Measurements from ENCODE around the gene MDM2. TPM values are rescaled to one million over a fixed set of nuclear protein-coding genes. Genes with fewer than 3 reads are reported as not detected.
A peak's percentile ranks its signal among the peaks of the same experiment; 100 is the strongest.

MDM2 gene
- total RNA-seq, 1 experiment from 2014 or later = 159 TPM

DNA sequence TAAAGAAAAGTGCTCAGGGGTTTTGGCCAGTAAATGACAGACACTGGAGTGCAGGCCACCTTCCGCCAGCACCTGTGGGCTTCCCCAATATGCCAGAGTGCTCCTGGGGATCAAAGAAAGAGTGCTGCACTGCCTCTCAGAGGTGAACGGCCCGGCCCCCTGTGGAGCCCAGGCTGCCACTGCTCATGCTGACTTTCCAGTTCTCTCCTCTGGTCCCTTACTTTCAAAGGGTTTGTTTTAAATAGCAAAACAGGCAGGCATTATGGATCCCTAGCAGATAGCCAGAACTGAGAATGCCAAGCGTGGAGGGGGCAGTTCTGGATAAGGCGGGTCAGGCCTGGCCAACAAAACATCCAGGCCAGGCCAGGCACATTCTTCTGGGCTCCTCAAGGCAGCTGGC is 59.6 kb downstream of the MDM2 start:
- Histone ChIP-seq H3K14ac (ENCODE audit: insufficient read depth, low read length) (no peak overlapping the region), H3K4me1 (ENCODE audit: insufficient read depth, low read length) (no peaks in the 10 kb centered on the region; the same call in 1 of the 2 replicates), H2BK15ac (ENCODE audit: low read depth, low read length) (no peak overlapping the region), H3K79me1 (ENCODE audit: insufficient read depth, low read depth, low read length, poor library complexity, severe bottlenecking) (no peaks in the 10 kb centered on the region), H3K23me2 (ENCODE audit: insufficient read length, low read depth, low read length, poor library complexity, severe bottlenecking) (no peaks in the 10 kb centered on the region), H3K4me2 (ENCODE audit: insufficient read depth, insufficient read length, low read length) (no peak overlapping the region), H2BK5ac (ENCODE audit: insufficient read length, low read length) (no peak overlapping the region), H3K18ac (ENCODE audit: insufficient read length, low read depth, low read length) (no peak overlapping the region), H3K9ac (ENCODE audit: extremely low read depth, insufficient read length, low read length) (no peak overlapping the region), H4K20me1 (ENCODE audit: control insufficient read depth, insufficient read depth, insufficient read length) (no peaks in the 10 kb centered on the region), H3T11ph (ENCODE audit: low read length) (no peak overlapping the region), H4K5ac (ENCODE audit: insufficient read length, low read depth, low read length) (no peak overlapping the region), H2BK120ac (ENCODE audit: low read depth, low read length, poor library complexity, severe bottlenecking) (no peak overlapping the region), H2BK20ac (ENCODE audit: low read depth, low read length, poor library complexity, severe bottlenecking) (no peak overlapping the region), H2AFZ (ENCODE audit: low read length) (no peak overlapping the region), H4K8ac (replicated peaks; ENCODE audit: insufficient read length, low read depth, low read length) (no peak overlapping the region), H3K23ac (ENCODE audit: insufficient read length, low read depth, low read length) (no peak overlapping the region), H2AK5ac (ENCODE audit: insufficient read length, low read length) (no peak overlapping the region), H3K56ac (ENCODE audit: insufficient read length, low read depth, low read length) (no peak overlapping the region), H3K79me2 (ENCODE audit: insufficient read depth, low read length) (no peaks in the 10 kb centered on the region), H2BK12ac (ENCODE audit: insufficient read length, low read depth, low read length) (no peak overlapping the region), H3K27ac (ENCODE audit: insufficient read length, low read depth, low read length) (no peak overlapping the region), H3K4ac (ENCODE audit: low read depth, low read length) (no peak overlapping the region), H3K27me3 (ENCODE audit: insufficient read depth, low read length) (no peaks in the 10 kb centered on the region), H4K91ac (ENCODE audit: insufficient read length, low read depth, low read length) (no peak overlapping the region), H3K9me3 (ENCODE audit: control insufficient read depth, low read depth, low read length) (no peaks in the 10 kb centered on the region)
- Mint-ChIP-seq H3K4me1 (peaks cover 10 to 13% of the 10 kb centered on the region in 2 experiments), H3K27ac (no peak overlapping the region), H3K9me3 (no peaks in the 10 kb centered on the region), H3K4me3 (no peak overlapping the region), H3K27me3 (ENCODE audit: low read depth) (no peaks in the 10 kb centered on the region), H3K36me3 (ENCODE audit: insufficient read depth in 1 of 3, low read depth in 3 of 3) (no peaks in the 10 kb centered on the region)
- TF ChIP-seq, protein P1, sequence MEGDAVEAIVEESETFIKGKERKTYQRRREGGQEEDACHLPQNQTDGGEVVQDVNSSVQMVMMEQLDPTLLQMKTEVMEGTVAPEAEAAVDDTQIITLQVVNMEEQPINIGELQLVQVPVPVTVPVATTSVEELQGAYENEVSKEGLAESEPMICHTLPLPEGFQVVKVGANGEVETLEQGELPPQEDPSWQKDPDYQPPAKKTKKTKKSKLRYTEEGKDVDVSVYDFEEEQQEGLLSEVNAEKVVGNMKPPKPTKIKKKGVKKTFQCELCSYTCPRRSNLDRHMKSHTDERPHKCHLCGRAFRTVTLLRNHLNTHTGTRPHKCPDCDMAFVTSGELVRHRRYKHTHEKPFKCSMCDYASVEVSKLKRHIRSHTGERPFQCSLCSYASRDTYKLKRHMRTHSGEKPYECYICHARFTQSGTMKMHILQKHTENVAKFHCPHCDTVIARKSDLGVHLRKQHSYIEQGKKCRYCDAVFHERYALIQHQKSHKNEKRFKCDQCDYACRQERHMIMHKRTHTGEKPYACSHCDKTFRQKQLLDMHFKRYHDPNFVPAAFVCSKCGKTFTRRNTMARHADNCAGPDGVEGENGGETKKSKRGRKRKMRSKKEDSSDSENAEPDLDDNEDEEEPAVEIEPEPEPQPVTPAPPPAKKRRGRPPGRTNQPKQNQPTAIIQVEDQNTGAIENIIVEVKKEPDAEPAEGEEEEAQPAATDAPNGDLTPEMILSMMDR (conservative IDR thresholded peaks at IDR 0.05) = no peak
- WGBS (ENCODE audit: extremely low coverage, insufficient read length, low lambda C conversion rate) = no CpG with 5 or more reads among the region's 5 CpGs
- peak; percentile 66 for DNase-seq
